Measurements from ENCODE around the gene SLC26A1.

SLC26A1 gene

GRCh38 chr4:1028574-1029220 is 35.5 kb upstream of the SLC26A1 start:
- no peak for DNase-seq

GRCh38 chr4:1027915-1028238 is 34.7 kb upstream of the SLC26A1 start:
- DNase-seq = no peak

- DNase-seq = no peak
Measured at GRCh38 chr4:1027219-1027914, 34.2 kb upstream of the SLC26A1 start.

- DNase-seq = no peak
Measured at GRCh38 chr4:1026115-1026514, 32.9 kb upstream of the SLC26A1 start.

- DNase-seq = no peak
Measured at GRCh38 chr4:1024882-1025545, 31.8 kb upstream of the SLC26A1 start.

- no peak for DNase-seq
Measured at GRCh38 chr4:1023895-1024740, 30.9 kb upstream of the SLC26A1 start.

GRCh38 chr4:1023075-1023640 is 30.0 kb upstream of the SLC26A1 start:
- DNase-seq = no peak

- no peak for DNase-seq
Measured at GRCh38 chr4:1022739-1023066, 29.5 kb upstream of the SLC26A1 start.

GRCh38 chr4:1022051-1022738 is 29.0 kb upstream of the SLC26A1 start:
- DNase-seq = no peak

GRCh38 chr4:1021386-1022050 is 28.3 kb upstream of the SLC26A1 start:
- DNase-seq = no peak

GRCh38 chr4:1019729-1020470 is 26.7 kb upstream of the SLC26A1 start:
- DNase-seq = no peak

- DNase-seq = no peak
Measured at GRCh38 chr4:1019320-1019719, 26.1 kb upstream of the SLC26A1 start.

GRCh38 chr4:1018147-1019020 is 25.2 kb upstream of the SLC26A1 start:
- no peak for DNase-seq

GRCh38 chr4:1017706-1018105 is 24.5 kb upstream of the SLC26A1 start:
- no peak for DNase-seq

- DNase-seq = no peak
Measured at GRCh38 chr4:1017211-1017610, 24.0 kb upstream of the SLC26A1 start.

GRCh38 chr4:1015746-1016145 is 22.5 kb upstream of the SLC26A1 start:
- no peak for DNase-seq

GRCh38 chr4:1015179-1015578 is 22.0 kb upstream of the SLC26A1 start:
- no peak for DNase-seq

- DNase-seq = no peak
Measured at GRCh38 chr4:1014291-1015167, 21.3 kb upstream of the SLC26A1 start.
